B cell (primary cell): ENCODE measurements around the gene WWC2. TPM values are rescaled to one million over a fixed set of nuclear protein-coding genes. Genes with fewer than 3 reads are reported as not detected.

Experiments used
- ATAC-seq: fragments of 200-7000 bp; cut with Tn5 transposase; one replicate; pipeline ENCODE4 v1.10.0; 2021; ENCODE audit warnings: low read depth, mild to moderate bottlenecking, moderate number of reproducible peaks, moderate library complexity
- CTCF ChIA-PET: fragments of 350-600 bp; sonication (Branson Sonifier 250); formaldehyde crosslinking; loops from one replicate; lab custom pipeline; 2021; ENCODE audit warnings: antibody characterized with exemption, inconsistent platforms; lab: Charles Lee
- POLR2A ChIA-PET: fragments of 350-600 bp; sonication (Branson Sonifier 250); formaldehyde crosslinking; loops from one replicate; lab custom pipeline; 2021; ENCODE audit warnings: antibody characterized with exemption; lab: Charles Lee
- DNase-seq: peaks from one replicate; pipeline ENCODE4 v3.0.0; 2013
- H2AFZ ChIP-seq: 2 replicates; pipeline ENCODE4 v1.6.1; 2012; ENCODE audit warnings: mild to moderate bottlenecking, low read depth, low read length; ENCODE audit not compliant: insufficient read depth, poor library complexity, severe bottlenecking
- H3K27ac ChIP-seq, 2 donors: 1 replicate in 1 of 2; 2 replicates in 1 of 2; pipeline ENCODE4 v1.5.1; 2012 to 2013; ENCODE audit warnings: low read length in 2 of 2, mild to moderate bottlenecking in 2 of 2, moderate library complexity in 1 of 2
- H3K27me3 ChIP-seq, 4 experiments: fragments of 200-600 bp in 1 of 4; sonication (generic) in 1 of 4; replicated peaks in 1 of 4; 1 replicate in 2 of 4; 2 replicates in 2 of 4; pipeline versions ENCODE4 v1.6.1 to v1.7.0; 2013 to 2016; ENCODE audit warnings: low read length in 3 of 4, mild to moderate bottlenecking in 2 of 4, mixed read lengths in 1 of 4, moderate library complexity in 1 of 4; ENCODE audit not compliant: insufficient read depth in 4 of 4, control insufficient read depth in 3 of 4; ENCODE audit errors: control extremely low read depth in 1 of 4
- H3K36me3 ChIP-seq, 2 experiments: replicated peaks in 1 of 2; 1 replicate in 1 of 2; 2 replicates in 1 of 2; pipeline versions ENCODE4 v1.6.1 to v1.7.1; 2013; ENCODE audit warnings: low read length in 1 of 2; ENCODE audit not compliant: insufficient read depth in 2 of 2, control insufficient read depth in 1 of 2; ENCODE audit errors: control extremely low read depth in 1 of 2, extremely low read depth in 1 of 2
- H3K4me1 ChIP-seq, 2 donors: fragments of 200-600 bp in 1 of 2; sonication (generic) in 1 of 2; 1 replicate in 1 of 2; 2 replicates in 1 of 2; pipeline versions ENCODE4 v1.5.1 to v1.6.1; 2013 to 2017; ENCODE audit warnings: low read length in 2 of 2; ENCODE audit not compliant: control insufficient read depth in 2 of 2, insufficient read depth in 2 of 2
- H3K4me2 ChIP-seq: replicated peaks from 2 replicates; pipeline ENCODE3; 2012; ENCODE audit warnings: mild to moderate bottlenecking, low read depth, low read length; ENCODE audit not compliant: poor library complexity, severe bottlenecking
- H3K4me3 ChIP-seq, 5 experiments: fragments of 200-600 bp in 1 of 5; sonication (generic) in 1 of 5; 1 replicate in 3 of 5; 2 replicates in 2 of 5; pipeline versions ENCODE4 v1.5.1 to v1.7.0; 2011 to 2016; ENCODE audit warnings: low read length in 4 of 5, mild to moderate bottlenecking in 4 of 5, low read depth in 2 of 5, control low read depth in 1 of 5, moderate library complexity in 1 of 5; ENCODE audit not compliant: insufficient read depth in 1 of 5; ENCODE audit errors: control extremely low read depth in 1 of 5, extremely low read depth in 1 of 5
- H3K79me2 ChIP-seq: fragments of 200-600 bp; sonication (generic); one replicate; pipeline ENCODE4 v1.6.0; 2016; ENCODE audit warnings: low read length; ENCODE audit not compliant: control insufficient read depth, insufficient read depth
- H3K9ac ChIP-seq: fragments of 200-600 bp; sonication (generic); 2 replicates; pipeline ENCODE4 v1.6.1; 2017; ENCODE audit warnings: mild to moderate bottlenecking, low read length, moderate library complexity
- H3K9me3 ChIP-seq, 3 donors: one replicate each; pipeline versions ENCODE4 v1.6.1 to v1.7.1; 2013; ENCODE audit warnings: low read length in 2 of 3; ENCODE audit not compliant: control insufficient read depth in 2 of 3, insufficient read depth in 1 of 3; ENCODE audit errors: control extremely low read depth in 1 of 3
- H4K20me1 ChIP-seq: 2 replicates; pipeline ENCODE4 v1.6.0; 2012; ENCODE audit warnings: mild to moderate bottlenecking, low read length; ENCODE audit not compliant: insufficient read depth, control insufficient read depth, poor library complexity, severe bottlenecking
- H3K27ac Mint-ChIP-seq: one replicate; pipeline ENCODE4 v1.8.0; 2021; ENCODE audit warnings: mixed read lengths
- H3K27me3 Mint-ChIP-seq: one replicate; pipeline ENCODE4 v1.8.0; 2021; ENCODE audit warnings: mixed read lengths
- H3K4me1 Mint-ChIP-seq: one replicate; pipeline ENCODE4 v1.8.0; 2021; ENCODE audit warnings: mixed read lengths
- H3K4me3 Mint-ChIP-seq: one replicate; pipeline ENCODE4 v1.8.0; 2021; ENCODE audit warnings: mixed read lengths
- H3K9me3 Mint-ChIP-seq: one replicate; pipeline ENCODE4 v1.8.0; 2022; ENCODE audit warnings: mixed read lengths; ENCODE audit not compliant: insufficient read depth
- EZH2 ChIP-seq: IDR thresholded peaks from 2 replicates; pipeline ENCODE4 v1.6.1; 2012; ENCODE audit warnings: borderline replicate concordance, low read depth, mild to moderate bottlenecking, moderate library complexity, low read length; ENCODE audit not compliant: insufficient read depth, poor library complexity, severe bottlenecking
- WGBS: methylation state at CpG from one replicate; pipeline ENCODE4 v1.1.5; 2013; ENCODE audit warnings: missing lambda C conversion rate; ENCODE audit not compliant: insufficient coverage; 5-methylcytosine and 5-hydroxymethylcytosine counted together
- intact Hi-C: fragments of 100-400 bp; cut with micrococcal nuclease; formaldehyde crosslinking; loops from one replicate; pipeline ENCODE4 v1.10.0; 2022
- polyA plus RNA-seq: library from polyadenylated mRNA; depleted of rRNA; stranded (reverse); fragments of >200 nt; gene quantifications from 2 replicates; pipeline ENCODE4 v1.2.3, GENCODE V29; 2012
- total RNA-seq, 2 donors: library from RNA; stranded (reverse); fragments of 120-200 nt in 1 of 2; gene quantifications; 1 replicate in 1 of 2; 2 replicates in 1 of 2; pipeline versions ENCODE4 v1.2.3 to v1.2.4, GENCODE V29; 2013 to 2022
- TF ChIP-seq, protein P1 (sequence below): fragments of 200-600 bp; IDR thresholded peaks from one replicate; pipeline ENCODE4 v1.8.0; 2022; ENCODE audit warnings: antibody characterized with exemption, mild to moderate bottlenecking

WWC2 gene
- total and polyA plus RNA-seq, 2 donors (not counting 1 experiment from before 2014, with no cell fraction given), result 0.07 to 0.32 TPM

GRCh38 chr4:183364025-183364424, 265.0 kb downstream of the WWC2 start:
- intact Hi-C loops, result no loop called here
- Histone ChIP-seq H3K4me2 (no peak overlapping the region), H3K27me3 (no peaks in the 10 kb centered on the region), H4K20me1 (no peaks in the 10 kb centered on the region), H3K9ac (no peak overlapping the region), H3K9me3 (no peaks in the 10 kb centered on the region), H2AFZ (no peak overlapping the region), H3K4me1 (no peaks in the 10 kb centered on the region), H3K79me2 (no peaks in the 10 kb centered on the region), H3K36me3 (no peaks in the 10 kb centered on the region), H3K4me3 (no peak overlapping the region), H3K27ac (no peak overlapping the region)
- Mint-ChIP-seq H3K9me3 (no peaks in the 10 kb centered on the region), H3K4me1 (no peaks in the 10 kb centered on the region), H3K27ac (no peak overlapping the region), H3K27me3 (no peaks in the 10 kb centered on the region), H3K4me3 (no peak overlapping the region)
- ATAC-seq (no peak), DNase-seq (no peak)
- ChIA-PET CTCF (no interaction called here), POLR2A (no interaction called here)
- TF ChIP-seq, protein P1, sequence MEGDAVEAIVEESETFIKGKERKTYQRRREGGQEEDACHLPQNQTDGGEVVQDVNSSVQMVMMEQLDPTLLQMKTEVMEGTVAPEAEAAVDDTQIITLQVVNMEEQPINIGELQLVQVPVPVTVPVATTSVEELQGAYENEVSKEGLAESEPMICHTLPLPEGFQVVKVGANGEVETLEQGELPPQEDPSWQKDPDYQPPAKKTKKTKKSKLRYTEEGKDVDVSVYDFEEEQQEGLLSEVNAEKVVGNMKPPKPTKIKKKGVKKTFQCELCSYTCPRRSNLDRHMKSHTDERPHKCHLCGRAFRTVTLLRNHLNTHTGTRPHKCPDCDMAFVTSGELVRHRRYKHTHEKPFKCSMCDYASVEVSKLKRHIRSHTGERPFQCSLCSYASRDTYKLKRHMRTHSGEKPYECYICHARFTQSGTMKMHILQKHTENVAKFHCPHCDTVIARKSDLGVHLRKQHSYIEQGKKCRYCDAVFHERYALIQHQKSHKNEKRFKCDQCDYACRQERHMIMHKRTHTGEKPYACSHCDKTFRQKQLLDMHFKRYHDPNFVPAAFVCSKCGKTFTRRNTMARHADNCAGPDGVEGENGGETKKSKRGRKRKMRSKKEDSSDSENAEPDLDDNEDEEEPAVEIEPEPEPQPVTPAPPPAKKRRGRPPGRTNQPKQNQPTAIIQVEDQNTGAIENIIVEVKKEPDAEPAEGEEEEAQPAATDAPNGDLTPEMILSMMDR, result no peak
- TF ChIP-seq EZH2, result no peak
- WGBS, result 72% methylated on average over 10 of the region's 10 CpGs

GRCh38 chr4:183366206-183366835, 267.3 kb downstream of the WWC2 start:
- Histone ChIP-seq H3K36me3 (no peaks in the 10 kb centered on the region), H3K9ac (no peak overlapping the region), H3K4me3 (no peak overlapping the region), H3K4me2 (no peak overlapping the region), H3K79me2 (no peaks in the 10 kb centered on the region), H2AFZ (no peak overlapping the region), H3K4me1 (no peaks in the 10 kb centered on the region), H3K27me3 (no peaks in the 10 kb centered on the region), H3K27ac (no peak overlapping the region), H4K20me1 (no peaks in the 10 kb centered on the region), H3K9me3 (peaks cover 0 to 3% (median 0%) of the 10 kb centered on the region in 3 donors)
- DNase-seq (no peak), ATAC-seq (no peak)
- no peak overlapping the region for H3K4me3 Mint-ChIP-seq
- ChIA-PET CTCF (no interaction called here), POLR2A (no interaction called here)
- H3K9me3 Mint-ChIP-seq, result no peaks in the 10 kb centered on the region
- intact Hi-C loops, result no loop called here
- H3K27ac Mint-ChIP-seq, result no peak overlapping the region
- H3K4me1 Mint-ChIP-seq, result no peaks in the 10 kb centered on the region
- peaks cover 7% of the 10 kb centered on the region for H3K27me3 Mint-ChIP-seq
- WGBS, result 91% methylated on average over 11 of the region's 16 CpGs
- no peak for TF ChIP-seq EZH2
- TF ChIP-seq, protein P1, result no peak
